ENCODE data around the gene GDPD4.

Gene GDPD4

GRCh38 chr11:77232242-77232641, 69.2 kb downstream of the GDPD4 start:
- Histone ChIP-seq H4K20me1 (ENCODE audit: low read depth, low read length) (no peaks in the 10 kb centered on the region), H3K27me3 (ENCODE audit: low read length) (no peaks in the 10 kb centered on the region), H3F3A (ENCODE audit: insufficient read depth) (no peaks in the 10 kb centered on the region), H3K9me3 (ENCODE audit: insufficient read depth, low read length) (no peaks in the 10 kb centered on the region), H3K9ac (ENCODE audit: low read length) (no peak overlapping the region), H3K9me2 (replicated peaks; ENCODE audit: insufficient read depth, low read length) (no peaks in the 10 kb centered on the region), H3K36me3 (ENCODE audit: low read length) (no peaks in the 10 kb centered on the region), H2AFZ (ENCODE audit: low read depth, low read length, severe bottlenecking) (no peak overlapping the region), H3K4me3 (ENCODE audit: insufficient read depth, low read length, poor library complexity, severe bottlenecking) (no peak overlapping the region), H3K79me2 (ENCODE audit: insufficient read depth, low read length) (no peaks in the 10 kb centered on the region), H3K4me2 (ENCODE audit: low read depth, low read length, poor library complexity, severe bottlenecking) (no peak overlapping the region), H3K27ac (ENCODE audit: low read depth, low read length) (no peak overlapping the region)
- TF ChIP-seq EZH2phosphoT487 (conservative IDR thresholded peaks at IDR 0.05; ENCODE audit: low read length) (no peak), CTCF (IDR thresholded peaks at IDR 0.05; ENCODE audit: insufficient read depth, low read length, poor library complexity, severe bottlenecking) (no peak)

DNA sequence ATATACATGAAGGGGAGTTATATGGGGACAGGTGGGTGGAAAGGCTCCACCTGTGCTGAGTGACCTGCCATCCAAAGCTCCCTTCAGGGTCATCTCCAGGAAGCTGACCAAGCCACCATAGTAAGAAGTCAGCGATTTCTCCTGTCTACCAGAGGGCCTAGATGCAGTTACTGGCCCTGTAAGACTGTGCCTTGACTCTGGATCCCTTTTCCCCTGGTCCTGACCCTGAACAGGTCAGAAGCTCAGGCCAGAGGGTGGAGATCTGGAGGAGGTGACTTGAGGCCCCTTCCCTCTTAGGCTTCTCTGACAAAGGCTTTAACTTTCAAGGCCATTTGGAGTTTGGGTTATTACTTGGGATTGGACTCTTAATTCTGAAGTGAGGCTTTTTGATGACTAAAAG, 69.7 kb downstream of the GDPD4 start:
- Histone ChIP-seq H3K27me3 (ENCODE audit: low read length) (no peaks in the 10 kb centered on the region), H3K4me2 (ENCODE audit: low read depth, low read length, poor library complexity, severe bottlenecking) (no peak overlapping the region), H3K4me3 (ENCODE audit: insufficient read depth, low read length, poor library complexity, severe bottlenecking) (no peak overlapping the region), H3K9me2 (replicated peaks; ENCODE audit: insufficient read depth, low read length) (no peaks in the 10 kb centered on the region), H3K36me3 (ENCODE audit: low read length) (no peaks in the 10 kb centered on the region), H4K20me1 (ENCODE audit: low read depth, low read length) (no peaks in the 10 kb centered on the region), H3F3A (ENCODE audit: insufficient read depth) (no peaks in the 10 kb centered on the region), H3K27ac (ENCODE audit: low read depth, low read length) (no peak overlapping the region), H3K9ac (ENCODE audit: low read length) (no peak overlapping the region), H2AFZ (ENCODE audit: low read depth, low read length, severe bottlenecking) (no peak overlapping the region), H3K79me2 (ENCODE audit: insufficient read depth, low read length) (no peaks in the 10 kb centered on the region), H3K9me3 (ENCODE audit: insufficient read depth, low read length) (no peaks in the 10 kb centered on the region)
- TF ChIP-seq EZH2phosphoT487 (conservative IDR thresholded peaks at IDR 0.05; ENCODE audit: low read length) (no peak), CTCF (IDR thresholded peaks at IDR 0.05; ENCODE audit: insufficient read depth, low read length, poor library complexity, severe bottlenecking) (no peak)

DNA sequence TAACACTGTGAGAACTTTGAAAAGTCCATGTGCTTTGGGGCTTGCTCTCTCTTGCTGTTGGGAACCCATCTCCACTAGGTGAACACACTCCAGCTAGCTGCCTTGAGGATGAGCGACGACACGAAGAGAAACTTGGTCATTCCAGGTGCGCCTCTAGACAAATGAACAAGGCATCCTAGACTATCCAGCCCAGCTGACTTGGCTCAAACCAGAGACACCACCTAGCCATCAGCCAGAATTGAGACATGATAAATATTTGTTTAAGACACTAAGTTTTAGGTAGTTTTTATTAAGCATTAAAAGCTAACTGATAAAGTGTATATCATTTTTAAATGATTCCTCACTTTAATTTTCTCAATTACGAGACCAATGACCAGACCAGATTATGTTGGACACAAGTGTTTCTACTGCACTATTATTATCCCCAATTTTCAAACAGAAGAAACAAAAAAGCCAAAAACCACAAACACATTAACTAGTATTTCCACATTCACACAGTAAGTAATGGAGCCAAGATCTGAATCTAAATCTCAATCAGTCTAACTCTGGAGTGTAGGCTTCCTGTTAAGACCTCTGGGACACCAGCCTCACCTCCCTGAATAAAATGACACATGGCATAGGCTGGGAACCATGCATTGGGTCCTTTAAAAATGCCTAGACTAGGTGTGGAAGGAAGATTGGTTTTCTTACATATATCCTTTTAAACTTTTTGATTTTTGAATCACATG, 70.4 kb downstream of the GDPD4 start:
- Histone ChIP-seq H3K4me2 (ENCODE audit: low read depth, low read length, poor library complexity, severe bottlenecking) (no peak overlapping the region), H3K79me2 (ENCODE audit: insufficient read depth, low read length) (no peaks in the 10 kb centered on the region), H4K20me1 (ENCODE audit: low read depth, low read length) (no peaks in the 10 kb centered on the region), H3K27ac (ENCODE audit: low read depth, low read length) (no peak overlapping the region), H3K27me3 (ENCODE audit: low read length) (no peaks in the 10 kb centered on the region), H3F3A (ENCODE audit: insufficient read depth) (no peaks in the 10 kb centered on the region), H3K4me3 (ENCODE audit: insufficient read depth, low read length, poor library complexity, severe bottlenecking) (no peak overlapping the region), H3K36me3 (ENCODE audit: low read length) (no peaks in the 10 kb centered on the region), H2AFZ (ENCODE audit: low read depth, low read length, severe bottlenecking) (no peak overlapping the region), H3K9me3 (ENCODE audit: insufficient read depth, low read length) (no peaks in the 10 kb centered on the region), H3K9ac (ENCODE audit: low read length) (no peak overlapping the region), H3K9me2 (replicated peaks; ENCODE audit: insufficient read depth, low read length) (no peaks in the 10 kb centered on the region)
- TF ChIP-seq EZH2phosphoT487 (conservative IDR thresholded peaks at IDR 0.05; ENCODE audit: low read length) (no peak), CTCF (IDR thresholded peaks at IDR 0.05; ENCODE audit: insufficient read depth, low read length, poor library complexity, severe bottlenecking) (no peak)

Data from SU-DHL-6 (cell line).